ENCODE data around the gene CEP128.

The CEP128 gene

DNA sequence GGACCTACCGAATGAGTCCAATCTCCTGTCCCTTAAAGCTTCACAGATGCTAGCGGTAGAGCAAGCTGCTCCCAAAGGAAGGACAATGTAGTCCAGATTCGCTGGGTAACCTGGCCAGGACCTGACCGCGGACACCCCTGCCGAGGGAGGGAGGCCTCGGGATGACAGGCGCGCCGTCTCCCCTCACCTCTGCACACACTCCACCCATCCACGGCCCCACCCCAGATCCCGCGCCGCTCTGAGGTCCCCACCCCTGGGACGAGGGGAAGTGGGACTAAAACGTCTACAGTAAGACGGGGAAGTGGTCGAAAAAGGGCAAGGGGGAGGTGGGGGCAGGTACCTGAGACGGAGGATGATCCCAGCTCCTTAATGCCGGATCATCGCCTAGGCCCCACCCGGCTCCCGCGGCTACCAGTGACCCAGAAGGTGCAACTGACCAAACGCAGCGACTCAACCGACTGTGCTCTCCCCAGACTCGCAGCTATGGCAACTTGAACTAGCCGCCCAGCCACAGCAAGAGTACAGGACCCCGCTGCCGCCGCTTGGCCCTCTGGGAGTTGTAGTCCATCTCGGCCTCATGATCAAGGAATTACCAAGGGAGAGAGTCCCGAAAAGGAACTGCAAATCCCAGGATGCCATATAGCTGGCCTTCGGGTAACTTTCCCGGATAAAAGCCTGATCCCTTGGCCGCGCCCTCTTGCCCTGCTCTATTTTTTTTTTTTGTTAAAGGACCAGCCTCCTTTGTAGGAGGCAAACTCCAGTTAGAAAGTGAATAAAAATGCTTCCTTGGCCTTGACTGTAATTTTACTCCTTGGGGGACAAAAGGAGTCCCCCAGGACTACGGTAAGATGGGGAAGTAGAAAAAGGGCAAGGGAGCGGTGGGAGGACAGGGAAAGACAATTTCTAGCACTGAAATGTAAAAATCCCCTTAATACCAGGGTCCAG lies at the start of gene CEP128:
Gene CEP128, minus strand, starts transcription at position 498 of the 945 bp plus-strand sequence.
- peak; percentile 97 for DNase-seq (ENCODE audit: low spot score)

DNA sequence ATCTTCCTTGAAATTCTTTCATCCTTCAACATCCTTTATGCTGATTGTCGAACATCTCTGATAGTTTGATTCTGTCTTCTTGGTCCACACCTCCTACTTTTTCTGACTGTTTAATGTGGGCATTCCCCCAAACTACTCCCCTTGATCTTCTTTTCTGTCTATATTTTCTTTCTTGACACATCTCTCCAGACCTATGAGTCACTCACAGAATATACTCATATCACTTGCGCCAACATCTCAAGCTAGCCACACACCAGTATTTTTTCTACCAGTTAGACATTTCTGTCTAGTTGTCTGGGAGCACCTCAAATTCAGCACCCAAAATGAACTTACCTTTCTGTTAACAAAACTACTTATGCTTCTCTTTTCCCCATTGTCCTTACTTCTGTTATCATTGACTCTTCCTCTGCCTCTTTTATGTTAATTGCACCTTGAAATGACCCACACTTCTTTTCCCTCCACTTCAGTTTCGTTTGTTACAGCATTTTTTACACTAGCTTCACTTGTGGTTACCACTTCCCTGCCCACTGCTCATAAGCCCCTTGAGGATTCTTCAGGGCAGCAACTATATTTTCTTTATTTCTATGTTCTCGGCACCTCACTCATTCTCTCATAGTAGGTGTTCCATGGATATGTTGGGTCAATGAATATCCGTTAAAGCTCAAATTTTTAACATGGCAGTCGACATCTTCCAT lies 47.3 kb upstream of the CEP128 start:
- DNase-seq (ENCODE audit: low spot score): no peak

DNA sequence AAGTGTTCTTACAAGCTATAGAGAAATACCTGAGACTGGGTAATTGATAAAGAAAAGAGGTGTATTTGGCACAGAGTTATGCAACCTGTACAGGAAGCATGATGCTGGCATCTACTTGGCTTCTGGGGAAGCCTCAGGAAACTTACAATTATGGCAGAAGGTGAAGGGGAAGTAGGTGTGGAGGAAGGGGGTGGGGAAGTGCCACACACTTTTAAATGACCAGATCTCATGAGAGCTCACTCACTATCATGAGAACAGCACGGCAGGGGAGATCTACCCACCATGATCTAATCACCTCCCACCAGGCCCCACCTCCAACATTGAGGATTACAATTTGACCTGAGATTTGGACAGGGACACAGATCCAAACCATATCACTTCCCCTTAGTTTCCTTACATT lies 46.7 kb upstream of the CEP128 start:
- no peak for DNase-seq (ENCODE audit: low spot score)

DNA sequence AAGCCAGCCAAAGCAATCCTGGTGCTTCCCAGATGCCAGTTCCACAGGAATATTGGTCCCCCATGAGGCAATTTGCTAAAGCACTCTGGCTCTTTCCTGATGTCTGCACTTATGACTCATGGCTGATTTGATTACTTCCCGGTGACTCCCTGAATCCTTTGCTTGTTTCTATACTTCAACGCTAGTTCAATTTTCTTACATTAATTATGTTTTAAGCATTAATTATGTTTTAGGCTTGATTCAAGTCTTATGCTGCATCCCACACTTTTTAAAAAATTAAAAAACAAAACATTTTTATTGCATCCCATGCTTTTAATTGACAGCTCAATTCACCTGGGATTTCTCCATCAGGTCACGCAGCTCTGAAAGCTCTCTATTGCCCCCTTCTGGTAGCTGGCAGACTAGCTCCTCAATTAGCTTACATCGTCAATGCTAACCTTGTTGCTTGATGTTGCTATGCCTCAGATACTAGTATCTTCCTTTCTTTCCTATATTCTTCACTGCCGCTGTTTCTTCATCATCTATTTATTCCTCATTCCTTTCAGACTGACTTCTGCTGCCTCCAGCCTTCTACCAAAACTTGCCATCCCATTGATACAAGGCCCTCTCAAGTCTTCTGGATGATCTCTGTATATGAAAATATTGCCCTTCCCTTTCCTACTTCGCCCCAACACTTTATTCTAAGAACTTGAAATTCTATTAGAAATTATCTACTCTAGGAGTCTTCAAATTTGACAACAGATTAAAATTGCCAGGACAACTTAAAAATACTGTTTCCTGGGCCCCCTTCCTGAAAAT lies 45.9 kb upstream of the CEP128 start:
- peak; percentile 73 for DNase-seq (ENCODE audit: low spot score)

DNA sequence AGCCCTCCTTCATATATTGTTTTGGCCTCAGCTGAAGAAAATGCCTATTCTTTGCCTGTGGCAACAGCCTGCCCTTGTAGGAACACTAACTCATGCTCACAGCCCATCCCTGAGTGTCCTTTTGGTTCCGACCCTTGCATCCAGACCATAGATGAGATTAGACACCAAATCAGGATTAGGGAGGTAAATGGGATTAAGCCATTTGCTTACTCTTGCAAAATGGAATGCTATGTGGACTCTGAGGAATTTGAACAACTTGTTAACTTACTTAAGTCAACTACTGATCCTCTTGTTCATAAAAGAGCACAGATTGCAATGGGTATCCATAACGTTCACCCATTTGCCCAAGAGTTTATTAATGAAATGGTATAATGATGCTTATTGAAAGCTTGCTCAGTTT lies 41.2 kb upstream of the CEP128 start:
- no peak for DNase-seq (ENCODE audit: low spot score)

DNA sequence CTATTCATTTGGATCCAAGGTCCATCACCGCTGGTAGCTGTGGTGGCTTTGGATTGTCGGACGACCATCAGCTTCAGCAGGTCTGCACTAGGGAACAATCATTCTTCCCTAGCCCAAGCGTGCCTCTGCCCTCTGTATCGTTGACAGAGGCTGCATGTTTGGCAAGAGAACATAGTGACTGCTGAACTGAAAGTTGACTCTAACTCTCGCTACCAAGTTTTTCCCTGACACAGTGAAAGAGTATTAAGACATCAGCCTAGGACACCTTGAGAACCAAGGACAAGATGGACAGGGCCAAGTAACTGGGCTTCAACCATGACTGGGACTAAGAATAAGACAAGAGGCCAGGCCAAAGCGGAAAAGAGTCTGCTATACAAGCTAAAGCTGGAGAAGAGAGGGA lies 40.1 kb upstream of the CEP128 start:
- no peak for DNase-seq (ENCODE audit: low spot score)

- no peak for DNase-seq (ENCODE audit: low spot score)
These were observed 39.6 kb upstream of the CEP128 start for GRCh38 chr14:80981156-80981555.

GRCh38 chr14:80979951-80980350 lies 38.4 kb upstream of the CEP128 start:
- DNase-seq (ENCODE audit: low spot score): no peak

DNA sequence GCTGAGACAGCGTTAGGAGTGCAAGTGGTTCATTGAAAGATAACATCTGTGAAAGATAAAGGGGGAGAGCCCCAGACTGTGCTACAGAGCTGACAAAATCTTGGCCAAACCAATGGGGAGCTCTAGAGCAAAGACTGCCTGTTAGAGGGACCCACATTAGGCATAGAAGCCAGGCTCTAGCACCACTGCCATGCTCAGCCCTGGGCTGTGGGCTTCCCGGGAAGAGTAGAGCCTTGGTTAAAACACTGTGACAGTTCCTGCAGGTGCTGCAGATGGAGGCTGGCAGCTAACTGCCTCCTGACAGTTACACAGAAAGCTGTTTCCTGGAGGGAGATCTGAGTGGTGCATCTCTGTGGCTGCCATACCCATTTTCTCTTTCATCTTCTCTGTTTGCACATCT lies 36.9 kb upstream of the CEP128 start:
- DNase-seq (ENCODE audit: low spot score): no peak

DNA sequence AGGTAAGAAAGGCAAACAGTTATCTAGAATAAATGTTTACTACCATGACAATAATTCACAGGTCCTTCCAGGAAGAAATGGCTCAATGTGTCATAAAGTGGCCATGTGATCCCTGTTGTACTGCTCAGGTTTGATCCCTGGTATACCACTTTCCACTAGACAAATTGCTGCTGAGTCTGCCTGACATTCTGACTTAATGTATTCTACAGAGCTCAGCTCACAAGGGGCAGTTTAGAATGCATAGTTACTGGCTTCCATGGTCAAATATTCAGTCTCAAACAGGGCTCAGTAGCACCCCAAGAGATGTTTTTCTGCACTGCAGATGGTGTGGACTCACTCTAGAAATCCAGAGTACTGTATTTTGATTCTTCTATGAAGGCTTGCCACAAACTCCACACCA lies 35.7 kb upstream of the CEP128 start:
- DNase-seq (ENCODE audit: low spot score): no peak

DNA sequence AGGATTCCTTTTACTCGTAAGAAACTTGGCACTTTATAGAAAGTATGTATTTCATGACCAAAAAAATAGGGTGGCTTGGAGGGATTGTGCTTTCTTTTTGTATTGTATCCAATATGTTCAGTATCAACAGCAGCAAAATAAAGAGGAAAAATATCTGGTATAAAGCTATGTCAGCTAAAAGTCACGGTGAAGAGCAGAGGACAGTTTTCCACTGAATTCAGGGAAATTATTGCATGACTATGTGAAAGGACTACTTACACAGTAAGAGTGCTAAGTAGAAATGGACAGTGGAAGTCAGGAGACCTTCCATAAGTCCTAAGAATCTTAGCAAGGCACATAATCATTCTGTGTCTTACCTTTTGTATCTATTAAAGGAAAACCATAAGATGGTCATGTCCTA lies 33.1 kb upstream of the CEP128 start:
- DNase-seq (ENCODE audit: low spot score): no peak

DNA sequence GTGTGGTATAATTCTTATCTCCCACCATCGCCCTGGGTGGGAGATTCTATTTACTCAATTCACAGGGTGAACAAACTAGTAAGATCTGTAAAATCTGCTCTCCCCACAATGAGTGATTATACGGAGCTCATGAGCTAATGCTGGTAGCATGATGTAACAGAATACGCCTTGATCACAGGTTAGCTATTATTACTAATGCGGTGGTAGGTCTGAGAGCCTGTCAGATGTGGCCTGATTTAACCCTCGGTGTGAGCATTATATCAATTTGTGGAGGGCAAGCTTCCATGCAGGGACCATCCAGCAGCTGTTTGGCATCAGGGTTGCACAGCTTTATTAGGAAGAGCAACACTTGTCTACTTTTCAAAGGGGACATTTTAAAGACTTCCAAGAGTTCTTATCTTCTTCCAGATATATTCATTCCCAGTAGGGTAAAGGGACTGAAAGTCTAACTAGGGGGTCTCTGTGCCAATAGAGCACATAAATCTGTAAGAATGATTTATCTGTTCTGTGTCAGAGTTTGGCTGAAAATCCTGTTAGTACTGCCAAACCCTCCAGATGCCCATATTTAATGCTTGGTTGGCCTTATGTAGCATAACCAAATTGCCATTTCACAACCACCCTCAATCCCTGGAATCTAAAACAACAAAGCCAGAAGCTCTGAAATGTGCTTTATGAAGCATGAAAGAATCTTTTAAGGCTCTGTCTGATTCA lies 32.5 kb upstream of the CEP128 start:
- DNase-seq (ENCODE audit: low spot score): no peak

DNA sequence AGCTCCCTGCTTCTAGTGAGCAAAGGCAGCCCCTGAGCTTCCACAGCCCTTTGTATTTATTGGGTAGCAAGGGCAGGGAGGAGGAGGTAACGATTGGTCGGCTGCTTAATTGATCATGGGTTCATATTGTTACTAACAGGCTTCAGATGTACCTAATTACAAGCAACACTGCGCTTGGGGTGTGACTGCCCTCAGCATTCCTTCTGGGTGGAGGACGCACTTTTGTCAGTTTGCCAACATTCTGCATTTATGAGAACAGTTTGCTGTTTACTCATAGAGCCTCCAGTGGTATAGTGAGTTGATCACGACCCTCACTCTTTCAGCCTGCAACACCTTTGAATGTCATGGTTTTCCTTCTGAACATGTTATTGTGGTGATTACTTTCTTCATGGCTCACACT lies 23.5 kb upstream of the CEP128 start:
- DNase-seq (ENCODE audit: low spot score): no peak

DNA sequence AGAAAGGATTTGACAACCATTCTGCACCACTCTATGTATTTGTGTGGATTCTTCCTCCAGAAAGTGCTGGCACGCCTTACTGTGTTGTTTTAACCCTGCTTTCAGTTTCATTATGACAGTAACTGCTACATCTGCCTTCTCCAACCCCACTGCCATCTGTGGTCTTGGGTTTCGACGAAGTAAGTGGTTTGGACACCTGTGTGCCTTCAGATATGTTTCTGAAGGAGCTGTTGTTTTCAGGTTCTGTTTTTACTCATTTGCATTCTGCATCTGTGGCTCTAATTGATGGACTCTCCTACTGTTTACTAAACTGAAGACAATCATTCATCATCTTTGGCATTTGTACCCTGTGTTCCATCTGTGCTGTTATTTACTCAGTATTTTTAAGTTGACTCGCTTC lies 18.0 kb upstream of the CEP128 start:
- no peak for DNase-seq (ENCODE audit: low spot score)

DNA sequence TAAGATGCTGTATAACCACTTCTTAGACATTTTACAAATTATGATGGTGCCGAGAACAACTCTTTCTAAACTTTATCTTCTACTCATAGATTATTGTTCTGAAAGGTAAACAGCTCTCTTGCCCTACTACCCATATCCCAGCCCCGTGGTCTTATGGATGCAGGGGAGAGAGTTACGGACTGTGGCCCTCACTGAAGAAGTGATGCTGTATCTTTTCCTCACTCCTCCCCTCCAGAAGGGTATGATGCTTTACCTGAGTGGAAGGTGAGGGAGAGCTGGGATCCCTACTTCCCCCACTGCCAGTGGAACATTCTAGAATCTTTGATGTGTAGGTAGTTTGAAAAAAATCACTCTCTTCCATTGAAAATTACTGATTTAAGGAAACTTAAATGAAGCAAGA lies 17.4 kb upstream of the CEP128 start:
- DNase-seq (ENCODE audit: low spot score): no peak

- DNase-seq (ENCODE audit: low spot score): no peak
These were observed 16.7 kb upstream of the CEP128 start for GRCh38 chr14:80958226-80958625.

GRCh38 chr14:80957613-80958012 lies 16.1 kb upstream of the CEP128 start:
- DNase-seq (ENCODE audit: low spot score): no peak

DNA sequence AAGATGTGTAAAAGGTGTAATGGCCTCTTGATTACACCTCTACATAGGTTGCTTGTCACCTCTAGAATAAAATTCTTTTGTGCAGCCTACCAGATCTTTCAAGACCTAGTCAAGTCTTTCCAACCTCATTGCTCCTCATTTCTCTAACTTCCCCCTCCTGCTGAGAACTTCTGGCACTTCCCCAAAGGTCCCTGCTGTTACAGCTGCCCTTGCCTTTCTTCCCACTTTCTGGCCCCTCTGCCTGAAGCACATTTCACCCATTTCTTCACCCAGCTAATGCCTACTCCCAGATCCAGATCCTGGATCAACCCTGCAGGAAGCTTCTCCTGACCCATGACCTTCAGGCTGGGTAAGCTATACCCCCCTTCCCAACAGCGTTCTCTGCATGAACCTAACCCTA lies 15.4 kb upstream of the CEP128 start:
- no peak for DNase-seq (ENCODE audit: low spot score)

DNA sequence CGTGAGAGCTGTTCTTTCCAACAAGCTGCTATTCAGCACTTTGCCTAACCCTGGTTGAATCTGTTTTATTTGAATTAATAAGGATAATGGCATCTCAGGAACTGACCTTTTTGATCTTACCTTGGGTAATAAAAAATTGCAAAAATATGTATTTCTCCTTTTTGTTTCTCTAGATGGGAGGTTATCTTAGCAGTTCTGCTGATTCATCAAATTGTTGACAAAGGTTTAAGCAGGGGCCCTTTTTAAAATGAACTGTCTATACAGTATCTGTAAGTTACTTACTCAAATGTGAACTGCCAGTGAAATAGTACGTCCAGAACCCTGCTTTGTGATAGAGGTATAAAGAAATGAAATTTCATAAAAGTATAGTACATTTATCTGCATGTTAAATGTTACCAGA lies 14.6 kb upstream of the CEP128 start:
- DNase-seq (ENCODE audit: low spot score): no peak

DNA sequence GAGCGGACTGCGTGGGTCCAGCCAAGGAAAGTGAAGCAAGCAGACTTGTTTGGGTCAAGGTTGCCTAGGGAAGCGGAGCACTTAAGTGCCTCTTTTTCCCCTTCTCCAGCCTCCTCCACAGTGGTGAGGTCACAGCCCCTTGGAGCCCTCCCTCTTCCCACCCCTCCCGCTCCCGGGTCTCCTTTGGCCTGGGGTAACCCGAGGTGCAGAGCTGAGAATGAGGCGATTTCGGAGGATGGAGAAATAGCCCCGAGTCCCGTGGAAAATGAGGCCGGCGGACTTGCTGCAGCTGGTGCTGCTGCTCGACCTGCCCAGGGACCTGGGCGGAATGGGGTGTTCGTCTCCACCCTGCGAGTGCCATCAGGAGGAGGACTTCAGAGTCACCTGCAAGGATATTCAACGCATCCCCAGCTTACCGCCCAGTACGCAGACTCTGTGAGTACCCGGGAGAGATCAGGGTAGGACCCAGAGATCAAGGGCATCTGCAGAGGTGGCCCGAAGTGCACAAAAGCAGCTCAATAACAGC lies 13.9 kb upstream of the CEP128 start, which contains the start of gene TSHR:
Gene TSHR, plus strand, starts transcription at position 206 of the 526 bp plus-strand sequence. Its CDS starts 60 bp downstream, at position 266.
- DNase-seq (ENCODE audit: low spot score): no peak

- DNase-seq (ENCODE audit: low spot score): peak; percentile 67
These were observed 13.3 kb upstream of the CEP128 start for GRCh38 chr14:80954687-80955299.
